ENCODE data around the gene SPEG. TPM values are rescaled to one million over a fixed set of nuclear protein-coding genes. Genes with fewer than 3 reads are reported as not detected.

The SPEG gene
- total RNA-seq, 1 experiment from 2014 or later = 30.7 TPM

DNA sequence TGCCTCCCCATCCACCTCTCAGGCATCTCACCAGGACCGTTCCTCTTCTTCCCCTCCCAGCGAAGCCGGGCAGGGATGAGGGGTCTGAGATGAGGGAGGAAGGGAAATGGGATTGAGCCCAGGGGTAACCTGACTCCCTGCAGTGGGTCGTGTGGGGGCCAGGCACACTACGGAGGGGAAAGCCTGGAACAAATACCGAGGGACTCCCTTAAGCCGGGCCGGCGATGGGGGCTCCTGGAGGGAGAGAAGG lies 250 bp upstream of the SPEG start:
- Histone ChIP-seq H3K9me2 (replicated peaks; ENCODE audit: low read length) (no peaks in the 10 kb centered on the region), H3K4me3 (ENCODE audit: low read length) (no peak overlapping the region), H3K79me2 (ENCODE audit: low read length) (no peaks in the 10 kb centered on the region), H3K27me3 (ENCODE audit: low read length) (no peaks in the 10 kb centered on the region), H3K27ac (ENCODE audit: low read length) (no peak overlapping the region), H3K36me3 (ENCODE audit: low read depth, low read length) (no peaks in the 10 kb centered on the region), H2AFZ (ENCODE audit: low read length) (no peak overlapping the region), H3K9me3 (ENCODE audit: low read length) (no peaks in the 10 kb centered on the region), H3K9ac (ENCODE audit: low read length) (no peak overlapping the region), H3K4me1 (ENCODE audit: insufficient read depth, low read length) (no peaks in the 10 kb centered on the region), H3F3A (ENCODE audit: low read length, unreplicated experiment) (no peaks in the 10 kb centered on the region), H4K20me1 (ENCODE audit: low read length) (no peaks in the 10 kb centered on the region), H3K4me2 (ENCODE audit: low read length) (no peak overlapping the region)
- DNase-seq (no peak), ATAC-seq (no peak)
- TF ChIP-seq, protein P1, sequence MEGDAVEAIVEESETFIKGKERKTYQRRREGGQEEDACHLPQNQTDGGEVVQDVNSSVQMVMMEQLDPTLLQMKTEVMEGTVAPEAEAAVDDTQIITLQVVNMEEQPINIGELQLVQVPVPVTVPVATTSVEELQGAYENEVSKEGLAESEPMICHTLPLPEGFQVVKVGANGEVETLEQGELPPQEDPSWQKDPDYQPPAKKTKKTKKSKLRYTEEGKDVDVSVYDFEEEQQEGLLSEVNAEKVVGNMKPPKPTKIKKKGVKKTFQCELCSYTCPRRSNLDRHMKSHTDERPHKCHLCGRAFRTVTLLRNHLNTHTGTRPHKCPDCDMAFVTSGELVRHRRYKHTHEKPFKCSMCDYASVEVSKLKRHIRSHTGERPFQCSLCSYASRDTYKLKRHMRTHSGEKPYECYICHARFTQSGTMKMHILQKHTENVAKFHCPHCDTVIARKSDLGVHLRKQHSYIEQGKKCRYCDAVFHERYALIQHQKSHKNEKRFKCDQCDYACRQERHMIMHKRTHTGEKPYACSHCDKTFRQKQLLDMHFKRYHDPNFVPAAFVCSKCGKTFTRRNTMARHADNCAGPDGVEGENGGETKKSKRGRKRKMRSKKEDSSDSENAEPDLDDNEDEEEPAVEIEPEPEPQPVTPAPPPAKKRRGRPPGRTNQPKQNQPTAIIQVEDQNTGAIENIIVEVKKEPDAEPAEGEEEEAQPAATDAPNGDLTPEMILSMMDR (conservative IDR thresholded peaks at IDR 0.05; ENCODE audit: low read depth, low read length) = no peak
- TF ChIP-seq EZH2phosphoT487 (IDR thresholded peaks at IDR 0.05; ENCODE audit: borderline replicate concordance, low read length) = no peak
- TF ChIP-seq EZH2 (IDR thresholded peaks at IDR 0.05; ENCODE audit: low read length, unreplicated experiment) = no peak
- intact Hi-C loops (cut with micrococcal nuclease) = no loop called here
- POLR2A ChIA-PET (ENCODE audit: unreplicated experiment) = no interaction called here
- no TSS peak for BruUV-seq (replicated peaks)
- CTCF ChIA-PET = no interaction called here

DNA sequence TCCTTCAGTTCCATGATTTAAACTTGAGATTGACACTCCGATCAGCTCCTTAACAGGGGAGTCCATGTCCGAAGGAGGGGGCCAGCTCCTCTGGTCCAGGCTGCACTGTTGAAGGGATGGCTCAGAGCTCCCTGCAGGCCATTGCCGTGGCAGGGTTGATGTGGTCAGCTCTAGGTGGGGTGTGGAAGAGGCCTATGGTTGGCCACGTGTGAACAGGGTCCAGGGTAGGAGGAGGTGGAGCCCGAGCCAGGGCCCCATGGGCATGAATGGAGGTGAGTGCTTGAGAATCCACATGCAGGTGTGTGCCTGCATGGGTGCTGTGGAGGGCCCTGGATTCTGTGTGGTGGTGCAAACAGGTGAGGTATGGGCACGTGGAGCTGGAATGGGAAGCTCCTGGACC lies 1.1 kb downstream of the SPEG start:
- no peak overlapping the region for H3K4me2 ChIP-seq (ENCODE audit: low read length)
- BruUV-seq (replicated peaks) = no TSS peak

DNA sequence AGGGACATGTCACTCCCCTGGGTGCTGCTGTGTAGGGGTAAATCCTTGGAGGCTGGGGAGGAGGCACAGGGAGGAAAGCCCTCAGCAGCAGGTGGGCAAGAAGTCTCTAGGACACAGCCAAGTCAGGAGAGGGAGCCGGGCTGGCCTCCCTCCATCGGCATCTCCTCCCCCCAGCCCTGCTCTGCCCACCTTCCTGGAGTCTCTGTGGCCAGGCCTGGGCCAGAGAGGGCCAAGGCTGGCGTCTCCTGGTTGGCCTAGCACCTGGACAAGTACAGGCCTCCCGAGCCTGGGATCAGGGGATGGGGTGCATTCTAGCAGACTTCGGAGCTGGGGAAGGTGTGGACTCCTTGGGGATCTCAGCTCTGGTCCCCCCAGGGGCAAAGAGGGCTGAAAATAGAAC lies 1.8 kb downstream of the SPEG start:
- ChIA-PET POLR2A (ENCODE audit: unreplicated experiment) (interaction anchor here (0.6 kb wide), 1 partner anchor 38 kb away, joined by 4 read pairs; no protein-coding TSS in a partner anchor), CTCF (interaction anchor here (0.6 kb wide), 1 partner anchor 19 kb away, joined by 3 read pairs; no protein-coding TSS in a partner anchor)
- Histone ChIP-seq H3F3A (ENCODE audit: low read length, unreplicated experiment) (no peaks in the 10 kb centered on the region), H3K9me2 (replicated peaks; ENCODE audit: low read length) (no peaks in the 10 kb centered on the region), H3K9ac (ENCODE audit: low read length) (no peak overlapping the region), H3K27me3 (ENCODE audit: low read length) (no peaks in the 10 kb centered on the region), H3K4me3 (ENCODE audit: low read length) (no peak overlapping the region), H3K79me2 (ENCODE audit: low read length) (no peaks in the 10 kb centered on the region), H3K36me3 (ENCODE audit: low read depth, low read length) (no peaks in the 10 kb centered on the region), H4K20me1 (ENCODE audit: low read length) (no peaks in the 10 kb centered on the region), H3K4me1 (ENCODE audit: insufficient read depth, low read length) (peaks cover 10% of the 10 kb centered on the region), H3K9me3 (ENCODE audit: low read length) (no peaks in the 10 kb centered on the region), H3K4me2 (ENCODE audit: low read length) (no peak overlapping the region), H3K27ac (ENCODE audit: low read length) (no peak overlapping the region), H2AFZ (ENCODE audit: low read length) (no peak overlapping the region)
- intact Hi-C loops (cut with micrococcal nuclease) = no loop called here
- no TSS peak for BruUV-seq (replicated peaks)
- TF ChIP-seq, protein P1 (conservative IDR thresholded peaks at IDR 0.05; ENCODE audit: low read depth, low read length) = no peak
- no peak for TF ChIP-seq EZH2 (IDR thresholded peaks at IDR 0.05; ENCODE audit: low read length, unreplicated experiment)
- no peak for TF ChIP-seq EZH2phosphoT487 (IDR thresholded peaks at IDR 0.05; ENCODE audit: borderline replicate concordance, low read length)
- DNase-seq = no peak
- ATAC-seq = no peak

More for the DNA sequence above, 1.1 kb downstream of the SPEG start:
- TF ChIP-seq, protein P1 (conservative IDR thresholded peaks at IDR 0.05; ENCODE audit: low read depth, low read length) = no peak
- TF ChIP-seq EZH2phosphoT487 (IDR thresholded peaks at IDR 0.05; ENCODE audit: borderline replicate concordance, low read length) (no peak), EZH2 (IDR thresholded peaks at IDR 0.05; ENCODE audit: low read length, unreplicated experiment) (no peak)
- peaks cover 2% of the 10 kb centered on the region for H3K4me1 ChIP-seq (ENCODE audit: insufficient read depth, low read length)
- no peaks in the 10 kb centered on the region for H3K9me3 ChIP-seq (ENCODE audit: low read length)
- POLR2A ChIA-PET (ENCODE audit: unreplicated experiment) = interaction anchor here (0.6 kb wide), 1 partner anchor 37 kb away, joined by 4 read pairs; no protein-coding TSS in a partner anchor
- CTCF ChIA-PET = no interaction called here
- no peak overlapping the region for H2AFZ ChIP-seq (ENCODE audit: low read length)
- H3K4me3 ChIP-seq (ENCODE audit: low read length) = no peak overlapping the region
- H3K36me3 ChIP-seq (ENCODE audit: low read depth, low read length) = no peaks in the 10 kb centered on the region
- H3F3A ChIP-seq (ENCODE audit: low read length, unreplicated experiment) = no peaks in the 10 kb centered on the region
- H3K79me2 ChIP-seq (ENCODE audit: low read length) = no peaks in the 10 kb centered on the region
- no peaks in the 10 kb centered on the region for H4K20me1 ChIP-seq (ENCODE audit: low read length)
- H3K9me2 ChIP-seq (replicated peaks; ENCODE audit: low read length) = no peaks in the 10 kb centered on the region
- DNase-seq (no peak), ATAC-seq (no peak)
- no peak overlapping the region for H3K27ac ChIP-seq (ENCODE audit: low read length)
- no peaks in the 10 kb centered on the region for H3K27me3 ChIP-seq (ENCODE audit: low read length)
- no peak overlapping the region for H3K9ac ChIP-seq (ENCODE audit: low read length)
- intact Hi-C loops (cut with micrococcal nuclease) = no loop called here

Measured in PC-3 (cell line).